Activated CD8-positive, alpha-beta T cell treated with anti-CD3 and anti-CD28 coated beads for 36 hours (primary cell): ENCODE data around the gene TMEM37. TPM values are rescaled to one million over a fixed set of nuclear protein-coding genes. Genes with fewer than 3 reads are reported as not detected.

ENCODE experiments used
- ATAC-seq: fragments of 200-7000 bp; cut with Tn5 transposase; one replicate; pipeline ENCODE4 v1.10.0; 2021; ENCODE audit warnings: mild to moderate bottlenecking, moderate library complexity
- CTCF ChIA-PET: fragments of 350-600 bp; sonication (Branson Sonifier 250); formaldehyde crosslinking; loops from one replicate; lab custom pipeline; 2021; ENCODE audit warnings: antibody characterized with exemption; lab: Charles Lee
- POLR2A ChIA-PET: fragments of 350-600 bp; sonication (Branson Sonifier 250); formaldehyde crosslinking; loops from one replicate; lab custom pipeline; 2021; ENCODE audit warnings: antibody characterized with exemption; lab: Charles Lee
- DNase-seq: peaks from one replicate; pipeline ENCODE4 v3.0.0-alpha.2; 2020
- H3K27ac Mint-ChIP-seq: one replicate; pipeline ENCODE4 v1.8.0; 2021; ENCODE audit warnings: mild to moderate bottlenecking, mixed read lengths
- H3K27me3 Mint-ChIP-seq: one replicate; pipeline ENCODE4 v1.8.0; 2021; ENCODE audit warnings: mixed read lengths
- H3K36me3 Mint-ChIP-seq: one replicate; pipeline ENCODE4 v1.8.0; 2021; ENCODE audit warnings: low read depth, mixed read lengths
- H3K4me1 Mint-ChIP-seq: one replicate; pipeline ENCODE4 v1.8.0; 2021; ENCODE audit warnings: low read depth, mixed read lengths
- H3K4me3 Mint-ChIP-seq: one replicate; pipeline ENCODE4 v1.8.0; 2021; ENCODE audit warnings: mild to moderate bottlenecking, moderate library complexity, mixed read lengths
- H3K9me3 Mint-ChIP-seq: one replicate; pipeline ENCODE4 v1.8.0; 2021; ENCODE audit warnings: mixed read lengths
- CTCF ChIP-seq: fragments of 200-600 bp; IDR thresholded peaks from one replicate; pipeline ENCODE4 v1.8.0; 2022; ENCODE audit warnings: antibody characterized with exemption, mild to moderate bottlenecking
- intact Hi-C: fragments of 100-400 bp; cut with micrococcal nuclease; formaldehyde crosslinking; loops from one replicate; pipeline ENCODE4 v1.10.0; 2022
- total RNA-seq, 2 experiments: library from RNA; stranded (reverse); gene quantifications; one replicate each; pipeline ENCODE4 v1.2.3, GENCODE V29; 2021

The TMEM37 gene
- total RNA-seq, 2 experiments from 2014 or later, result not detected

- ATAC-seq (no peak), DNase-seq (no peak)
- Mint-ChIP-seq H3K4me3 (no peak overlapping the region), H3K27me3 (peaks cover 2% of the 10 kb centered on the region), H3K27ac (no peak overlapping the region), H3K9me3 (no peaks in the 10 kb centered on the region), H3K4me1 (no peaks in the 10 kb centered on the region), H3K36me3 (no peaks in the 10 kb centered on the region)
- TF ChIP-seq CTCF, result no peak
- intact Hi-C loops, result no loop called here
- ChIA-PET POLR2A (no interaction called here), CTCF (no interaction called here)
Observed at GRCh38 chr2:119446037-119446436, 14.4 kb downstream of the TMEM37 start.

- Mint-ChIP-seq H3K27ac (no peak overlapping the region), H3K27me3 (peaks cover 2% of the 10 kb centered on the region), H3K36me3 (no peaks in the 10 kb centered on the region), H3K4me3 (no peak overlapping the region), H3K4me1 (no peaks in the 10 kb centered on the region), H3K9me3 (no peaks in the 10 kb centered on the region)
- CTCF ChIA-PET, result interaction anchor here (0.5 kb wide), 1 partner anchor 40 kb away, joined by 3 read pairs; no protein-coding TSS in a partner anchor
- intact Hi-C loops, result no loop called here
- no peak for TF ChIP-seq CTCF
- DNase-seq (no peak), ATAC-seq (no peak)
- POLR2A ChIA-PET, result no interaction called here
Observed at GRCh38 chr2:119448427-119449141, 16.9 kb downstream of the TMEM37 start.

- Mint-ChIP-seq H3K27ac (no peak overlapping the region), H3K4me1 (no peaks in the 10 kb centered on the region), H3K9me3 (no peaks in the 10 kb centered on the region), H3K27me3 (peaks cover 2% of the 10 kb centered on the region), H3K4me3 (no peak overlapping the region), H3K36me3 (no peaks in the 10 kb centered on the region)
- POLR2A ChIA-PET, result no interaction called here
- TF ChIP-seq CTCF, result no peak
- DNase-seq (no peak), ATAC-seq (no peak)
- CTCF ChIA-PET, result no interaction called here
- intact Hi-C loops, result no loop called here
Observed at GRCh38 chr2:119449521-119449920, 17.9 kb downstream of the TMEM37 start.

- Mint-ChIP-seq H3K27ac (no peak overlapping the region), H3K4me1 (no peaks in the 10 kb centered on the region), H3K36me3 (no peaks in the 10 kb centered on the region), H3K27me3 (peaks cover 5% of the 10 kb centered on the region), H3K4me3 (no peak overlapping the region), H3K9me3 (no peaks in the 10 kb centered on the region)
- no peak for ATAC-seq
- intact Hi-C loops, result no loop called here
- CTCF ChIA-PET, result interaction anchor here (1.3 to 1.6 kb wide), 2 partner anchors 11 to 26 kb away, joined by 3 to 5 read pairs; no protein-coding TSS in a partner anchor
- no peak for TF ChIP-seq CTCF
- DNase-seq, result no peak
- POLR2A ChIA-PET, result no interaction called here
Observed at GRCh38 chr2:119451336-119452050, 19.8 kb downstream of the TMEM37 start.
